HG03039 (cell line): ENCODE results near the gene MTMR10.
A peak's percentile ranks its signal among the peaks of the same experiment; 100 is the strongest.

Experiments used
- ATAC-seq: cut with Tn5 transposase; IDR thresholded peaks from one replicate; pipeline ENCODE4 v1.9.1; 2021; ENCODE audit warnings: mild to moderate bottlenecking, moderate library complexity; ENCODE audit not compliant: unreplicated experiment

The MTMR10 gene

GRCh38 chr15:30922480-30923311 lies 68.7 kb downstream of the MTMR10 start:
- ATAC-seq = no peak

- ATAC-seq = no peak
Observed at GRCh38 chr15:30921781-30922479, 69.5 kb downstream of the MTMR10 start.

DNA sequence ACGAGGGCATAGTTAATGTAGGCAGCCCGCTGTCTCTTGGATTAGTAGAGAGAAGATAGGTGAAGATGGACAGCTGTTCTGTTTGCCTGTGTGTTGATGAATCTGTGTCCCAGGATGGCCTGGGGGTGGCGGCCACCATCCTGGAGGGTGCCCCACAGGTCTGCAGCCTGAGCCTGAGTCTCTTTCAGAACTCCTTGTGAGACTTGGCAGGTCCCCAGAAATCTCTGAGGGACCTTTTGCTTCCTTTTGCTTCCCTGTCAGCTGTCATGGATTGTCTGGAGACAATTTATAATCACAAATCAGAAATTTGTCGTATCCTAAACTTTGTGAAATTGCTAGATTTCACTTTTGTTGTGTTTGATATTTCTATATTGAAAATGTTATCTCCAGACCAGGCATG lies 70.3 kb downstream of the MTMR10 start:
- no peak for ATAC-seq

DNA sequence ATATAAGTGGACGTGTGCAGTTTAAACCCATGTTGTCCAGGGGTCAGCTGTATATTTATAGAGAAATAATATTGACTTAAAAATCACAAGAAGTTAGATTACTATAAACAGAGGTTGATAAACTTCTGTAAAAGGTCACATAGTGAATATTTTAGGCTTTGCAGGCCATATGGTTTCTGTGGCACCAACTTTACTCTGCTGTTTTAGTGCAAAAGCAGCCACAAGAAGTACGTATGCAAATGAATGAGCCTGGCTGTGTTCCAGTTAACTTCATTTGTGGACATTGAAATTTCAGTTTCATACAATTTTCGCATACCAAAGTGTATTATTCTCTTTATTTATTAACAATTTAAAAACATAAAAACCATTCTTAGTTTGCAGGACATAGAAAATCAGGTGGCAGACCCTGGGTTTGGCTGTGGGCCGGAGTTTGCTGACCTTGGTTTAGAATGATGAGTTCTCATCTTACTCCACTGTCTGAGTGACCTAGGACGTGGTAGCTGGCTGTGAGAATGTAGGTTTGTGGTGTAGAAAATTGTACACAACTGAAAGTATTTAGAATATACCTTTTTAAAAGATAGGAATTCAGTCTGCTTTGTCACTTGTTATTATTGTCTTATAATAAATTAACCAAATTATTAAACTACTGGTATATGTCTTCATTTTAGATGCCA lies 71.4 kb downstream of the MTMR10 start:
- ATAC-seq = no peak

DNA sequence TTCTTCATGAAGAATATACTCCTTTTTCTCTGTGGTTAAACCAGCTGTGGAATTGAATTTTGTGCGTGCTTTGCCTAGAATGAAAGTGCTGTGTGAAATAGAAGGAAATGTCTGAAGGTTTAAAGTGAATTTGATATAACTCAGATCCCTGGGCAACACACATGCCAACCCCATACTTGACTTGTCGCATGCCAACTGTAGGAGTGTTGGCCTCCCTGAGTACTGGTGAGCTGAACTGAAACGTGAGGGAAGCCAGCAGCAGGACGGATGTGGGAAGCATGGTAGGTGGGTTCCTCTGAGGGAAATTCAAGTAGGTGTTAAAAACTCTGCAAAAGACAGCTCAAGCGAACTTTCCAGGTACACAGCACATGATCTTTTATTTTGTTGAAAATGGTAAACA lies 73.1 kb downstream of the MTMR10 start:
- no peak for ATAC-seq

- ATAC-seq = no peak
Observed at GRCh38 chr15:30917675-30918074, 73.8 kb downstream of the MTMR10 start.

DNA sequence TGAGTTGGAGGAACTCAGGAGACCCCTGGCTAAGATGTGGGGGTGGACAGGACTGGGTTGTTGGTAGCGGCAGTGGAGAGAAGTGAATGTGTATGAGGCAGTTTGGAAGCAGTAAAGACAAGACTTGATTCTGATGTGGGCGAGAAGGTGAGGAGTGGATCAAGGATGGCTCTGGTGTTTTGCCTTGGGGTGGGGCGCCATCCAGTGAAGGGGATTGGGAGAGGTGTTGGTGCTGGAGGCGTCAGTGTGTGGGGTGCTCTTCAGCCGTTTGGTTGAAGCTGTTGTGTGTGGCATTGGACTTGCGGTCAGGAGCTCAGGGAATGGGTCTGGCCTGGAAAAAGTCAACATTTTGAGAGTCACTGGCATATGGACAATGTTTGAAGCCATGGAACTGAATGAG lies 74.4 kb downstream of the MTMR10 start:
- no peak for ATAC-seq

DNA sequence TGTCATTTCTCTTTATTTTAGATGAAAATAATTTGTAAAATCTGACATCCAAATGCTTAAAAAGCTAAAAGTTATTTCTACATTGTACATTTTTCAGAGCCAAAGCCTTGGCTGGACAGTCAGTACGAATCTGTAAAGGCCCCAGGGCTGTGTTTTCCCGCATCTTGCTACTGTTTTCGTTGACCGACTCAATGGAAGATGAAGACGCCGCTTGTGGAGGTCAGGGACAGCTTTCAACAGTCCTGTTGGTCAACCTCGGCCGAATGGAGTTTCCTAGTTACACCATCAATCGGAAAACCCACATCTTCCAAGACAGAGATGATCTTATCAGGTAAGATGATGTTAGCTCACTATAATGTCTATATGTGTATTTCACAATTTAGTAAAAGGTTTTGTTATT lies 77.7 kb downstream of the MTMR10 start:
- no peak for ATAC-seq

GRCh38 chr15:30906366-30906765 lies 85.1 kb downstream of the MTMR10 start:
- ATAC-seq = no peak

GRCh38 chr15:30905821-30906220 lies 85.6 kb downstream of the MTMR10 start:
- ATAC-seq = no peak

DNA sequence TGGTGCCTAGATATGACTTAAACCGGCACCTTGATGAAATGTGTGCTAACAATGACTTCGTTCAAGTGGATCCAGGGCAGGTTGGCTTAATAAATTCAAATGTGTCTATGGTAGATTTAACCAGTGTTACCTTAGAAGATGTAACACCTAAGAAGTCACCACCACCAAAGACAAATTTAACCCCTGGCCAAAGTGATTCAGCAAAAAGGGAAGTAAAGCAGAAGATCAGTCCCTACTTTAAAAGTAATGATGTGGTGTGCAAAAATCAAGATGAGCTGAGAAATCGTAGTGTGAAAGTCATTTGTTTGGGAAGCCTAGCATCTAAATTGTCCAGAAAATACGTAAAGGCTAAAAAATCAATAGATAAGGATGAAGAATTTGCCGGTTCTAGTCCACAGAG lies 86.6 kb downstream of the MTMR10 start:
- no peak for ATAC-seq

DNA sequence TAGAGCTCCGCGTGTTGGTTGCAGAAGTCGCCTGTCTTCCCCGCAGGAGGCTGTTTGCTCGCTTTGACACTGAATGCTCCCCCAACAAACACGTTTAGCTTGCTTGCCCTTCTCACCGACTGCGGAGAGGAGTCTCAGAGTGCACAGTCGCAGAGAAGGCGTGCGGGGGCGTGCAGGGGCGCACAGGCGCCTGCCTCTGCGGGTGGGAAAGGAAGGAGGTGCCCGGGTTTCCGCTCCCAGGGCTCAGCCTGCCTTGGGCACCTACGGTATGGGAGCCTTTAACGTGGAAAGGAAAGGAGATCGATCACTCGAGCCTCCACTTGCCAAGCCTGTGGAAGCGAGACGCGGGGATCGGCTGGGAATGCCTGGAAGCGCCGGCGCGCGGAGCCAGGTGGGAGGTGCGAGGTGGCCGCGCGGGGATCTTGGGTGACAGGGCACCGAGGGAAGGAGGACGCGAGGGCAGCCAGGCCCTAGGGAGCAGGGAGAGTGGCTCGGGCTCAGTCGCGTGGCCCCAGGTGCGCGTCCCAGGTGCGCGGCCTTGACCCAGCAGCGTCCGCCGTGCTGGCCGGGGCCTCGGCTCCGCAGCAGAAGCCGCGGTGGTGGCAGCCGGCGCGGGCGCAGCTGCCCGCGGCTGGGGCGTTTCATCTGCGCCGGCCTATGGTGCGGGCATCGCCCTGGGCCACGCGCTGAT lies 87.8 kb downstream of the MTMR10 start, which contains the start of gene FAN1:
FAN1 (plus strand) TSS at position 419 of the 691 bp plus-strand sequence. CDS start 749 bp downstream, outside the sequence.
- ATAC-seq = peak; percentile 88

DNA sequence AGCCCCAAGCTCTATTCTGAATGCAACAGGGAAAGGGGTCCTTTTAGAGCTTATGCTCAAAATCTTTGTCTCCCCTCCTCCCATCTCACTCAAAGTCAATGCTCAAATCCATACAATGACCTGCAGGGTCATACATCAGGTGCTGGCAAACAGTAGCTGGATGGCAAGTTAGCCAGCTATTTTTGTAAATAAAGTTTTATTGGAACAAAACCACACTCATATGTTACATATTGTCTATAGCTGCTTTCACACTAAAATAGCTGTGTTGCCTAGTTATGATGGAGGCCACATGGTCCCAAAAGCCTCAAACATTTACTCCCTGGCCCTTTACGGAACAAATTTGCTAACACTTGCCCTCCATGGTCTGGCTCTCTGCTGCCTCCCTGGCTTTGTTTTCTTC lies 89.5 kb downstream of the MTMR10 start:
- no peak for ATAC-seq

GRCh38 chr15:30896211-30896606 lies 95.2 kb downstream of the MTMR10 start:
- no peak for ATAC-seq

GRCh38 chr15:30895461-30896210 lies 95.8 kb downstream of the MTMR10 start:
- ATAC-seq = no peak

DNA sequence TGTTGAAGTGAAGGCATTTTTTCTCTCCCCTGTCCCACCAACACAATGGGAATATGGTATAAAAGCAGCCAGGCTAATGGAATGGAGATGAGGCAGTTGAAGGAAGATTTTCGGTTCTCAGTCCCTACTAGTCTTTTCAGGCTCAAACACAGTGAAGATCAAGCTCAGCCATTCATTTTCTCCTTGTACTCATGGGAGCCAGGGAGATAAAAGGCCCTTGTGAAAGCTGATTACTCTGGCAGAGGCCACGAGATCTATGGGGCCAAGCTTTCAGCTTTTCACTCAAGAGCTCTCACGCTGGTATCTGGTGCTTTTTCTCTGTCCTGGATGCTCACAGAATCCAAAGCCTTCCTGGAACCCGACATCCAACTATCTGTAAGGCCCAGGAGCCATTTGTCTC lies 102.2 kb downstream of the MTMR10 start:
- no peak for ATAC-seq
